HepG2 (cell line): ENCODE results near the gene CCDC117. TPM values are rescaled to one million over a fixed set of nuclear protein-coding genes. Genes with fewer than 3 reads are reported as not detected.

Experiments
- AFF4 ChIP-seq: sonication (generic); formaldehyde crosslinking; IDR thresholded peaks from 2 replicates; pipeline ENCODE4 v1.4.0; 2020; ENCODE audit warnings: missing genetic modification reagents
- FOXO1 ChIP-seq: sonication (generic); formaldehyde crosslinking; IDR thresholded peaks from 2 replicates; pipeline ENCODE4 v1.4.0; 2020; ENCODE audit warnings: missing genetic modification reagents
- HMGA1 ChIP-seq: sonication (generic); formaldehyde crosslinking; conservative IDR thresholded peaks from 2 replicates; pipeline ENCODE4 v1.4.0; 2020; ENCODE audit warnings: missing genetic modification reagents
- LBX2 ChIP-seq: sonication (generic); formaldehyde crosslinking; IDR thresholded peaks from 2 replicates; pipeline ENCODE4 v1.5.0; 2020; ENCODE audit warnings: missing genetic modification reagents, mild to moderate bottlenecking, borderline replicate concordance
- MAZ ChIP-seq, 2 experiments: sonication (generic) in 1 of 2; formaldehyde crosslinking in 1 of 2; IDR thresholded peaks; 2 replicates each; pipeline versions ENCODE4 v1.5.0 to v1.6.1; 2012 to 2020; ENCODE audit warnings: low read depth in 2 of 2, mild to moderate bottlenecking in 2 of 2, borderline replicate concordance in 1 of 2, improper control_type of control experiment in 1 of 2, low read length in 1 of 2, missing genetic modification reagents in 1 of 2, moderate library complexity in 1 of 2
- MTF1 ChIP-seq: sonication (generic); formaldehyde crosslinking; IDR thresholded peaks from 2 replicates; pipeline ENCODE4 v1.5.0; 2020; ENCODE audit warnings: missing genetic modification reagents
- NRL ChIP-seq: sonication (generic); formaldehyde crosslinking; IDR thresholded peaks from 2 replicates; pipeline ENCODE4 v1.5.0; 2020; ENCODE audit warnings: missing genetic modification reagents, mild to moderate bottlenecking, moderate library complexity, borderline replicate concordance
- RAD21 ChIP-seq: fragments of 450-650 bp; formaldehyde crosslinking; IDR thresholded peaks from 2 replicates; pipeline ENCODE4 v1.5.0; 2020; ENCODE audit warnings: mild to moderate bottlenecking
- SIN3A ChIP-seq: IDR thresholded peaks from 2 replicates; pipeline ENCODE4 v1.6.1; 2011; ENCODE audit warnings: low read depth, mild to moderate bottlenecking, control low read depth, low read length, borderline replicate concordance
- TFAP4 ChIP-seq: sonication (generic); IDR thresholded peaks from 2 replicates; pipeline ENCODE4 v1.6.1; 2016; ENCODE audit warnings: low read depth, borderline replicate concordance
- ZBTB26 ChIP-seq: IDR thresholded peaks from 2 replicates; pipeline ENCODE4 v1.6.1; 2016; ENCODE audit warnings: missing compliant biosample characterization, missing genetic modification reagents, borderline replicate concordance
- ZBTB42 ChIP-seq: sonication (generic); formaldehyde crosslinking; IDR thresholded peaks from 2 replicates; pipeline ENCODE4 v1.5.0; 2020; ENCODE audit warnings: mild to moderate bottlenecking, missing genetic modification reagents
- ZEB1 ChIP-seq: IDR thresholded peaks from 2 replicates; pipeline ENCODE4 v1.6.1; 2012; ENCODE audit warnings: mild to moderate bottlenecking, low read depth, inconsistent platforms; ENCODE audit not compliant: insufficient replicate concordance
- ZNF513 ChIP-seq: sonication (generic); formaldehyde crosslinking; conservative IDR thresholded peaks from 2 replicates; pipeline ENCODE4 v1.5.0; 2020; ENCODE audit warnings: missing genetic modification reagents
- ZNF577 ChIP-seq: sonication (generic); formaldehyde crosslinking; IDR thresholded peaks from 2 replicates; pipeline ENCODE4 v1.4.0; 2020; ENCODE audit warnings: mild to moderate bottlenecking, low read depth, missing genetic modification reagents, borderline replicate concordance
- ZNF597 ChIP-seq: sonication (generic); formaldehyde crosslinking; IDR thresholded peaks from 2 replicates; pipeline ENCODE4 v1.5.0; 2020; ENCODE audit warnings: missing genetic modification reagents
- ZNF619 ChIP-seq: sonication (generic); formaldehyde crosslinking; IDR thresholded peaks from 2 replicates; pipeline ENCODE4 v1.4.0; 2020; ENCODE audit warnings: mild to moderate bottlenecking, missing genetic modification reagents
- ZNF773 ChIP-seq: sonication (generic); formaldehyde crosslinking; IDR thresholded peaks from 2 replicates; pipeline ENCODE4 v1.4.0; 2020; ENCODE audit warnings: missing genetic modification reagents, borderline replicate concordance
- polyA plus RNA-seq, 8 experiments: library from polyadenylated mRNA; depleted of rRNA in 3 of 8; stranded (reverse) in 7 of 8; unstranded in 1 of 8; fragments of >200 nt; fragmentation: Illumina TruSeq in 4 of 8; extraction: Trizol in 4 of 8; gene quantifications; 2 replicates each; pipeline versions ENCODE4 v1.2.1 to v1.2.3, GENCODE V29; 2011 to 2016; ENCODE audit warnings: low read depth in 4 of 8, missing spikeins in 1 of 8, mixed read lengths in 1 of 8; ENCODE audit not compliant: insufficient read depth in 1 of 8
- total RNA-seq, 5 experiments: library from RNA; depleted of rRNA; stranded (reverse); fragments of >200 nt; fragmentation: Illumina TruSeq; extraction: Trizol; gene quantifications; 2 replicates each; pipeline ENCODE4 v1.2.3, GENCODE V29; 2016; ENCODE audit warnings: low read depth in 1 of 5

Gene CCDC117
- total and polyA plus RNA-seq, 2 of the 13 experiments (the other 11 are each of a cell fraction or from before 2014, with no cell fraction given) = 12.6 to 34.2 TPM

GRCh38 chr22:28819253-28820096 lies 47.0 kb downstream of the CCDC117 start (continued):
- TF ChIP-seq MAZ (IDR thresholded peaks at IDR 0.05; ENCODE audit: borderline replicate concordance, low read depth, low read length) = no peak
- TF ChIP-seq MAZ (CRISPR knock-in tag; IDR thresholded peaks at IDR 0.05; ENCODE audit: low read depth) = 0 out of 2 replicates have a peak, but pooled peaks have one; percentile 4
- TF ChIP-seq ZBTB26 = 0 out of 2 replicates have a peak, but pooled peaks have one; percentile 37
- 0 out of 2 replicates have a peak, but pooled peaks have one; percentile 7 for TF ChIP-seq SIN3A
- no peak for TF ChIP-seq ZNF513 (CRISPR knock-in tag)
- TF ChIP-seq LBX2 (CRISPR knock-in tag) = no peak
- no peak for TF ChIP-seq RAD21 (CRISPR knock-in tag)
- peak; percentile 93 for TF ChIP-seq FOXO1 (CRISPR knock-in tag)
- TF ChIP-seq TFAP4 = peak; percentile 73; the same call in 1 of the 2 replicates
- TF ChIP-seq MTF1 = no peak
- TF ChIP-seq ZNF619 (CRISPR knock-in tag) = no peak
- no peak for TF ChIP-seq ZBTB42 (CRISPR knock-in tag)
- peak; percentile 94 for TF ChIP-seq ZEB1
- no peak for TF ChIP-seq HMGA1 (CRISPR knock-in tag)
- peak; percentile 48; the same call in 1 of the 2 replicates for TF ChIP-seq NRL (CRISPR knock-in tag)
- no peak for TF ChIP-seq ZNF597 (CRISPR knock-in tag)
- no peak for TF ChIP-seq ZNF773 (CRISPR knock-in tag)
- no peak; the same call in 1 of the 2 replicates for TF ChIP-seq AFF4
- no peak for TF ChIP-seq ZNF577
